PC-3 (cell line): ENCODE measurements around the gene CCBE1. TPM values are rescaled to one million over a fixed set of nuclear protein-coding genes. Genes with fewer than 3 reads are reported as not detected.

Experiments
- ATAC-seq: fragments of 200-7000 bp; cut with Tn5 transposase; 2 replicates; pipeline ENCODE4 v1.9.1; 2020; ENCODE audit warnings: mild to moderate bottlenecking, moderate library complexity
- BruUV-seq: library from RNA; stranded (reverse); fragments of 400-500 nt; replicated peaks from 2 replicates; lab custom pipeline; 2021; lab: Mats Ljungman, UMichigan
- CTCF ChIA-PET: fragments of 300-600 bp; sonication (Branson Sonifier 250); formaldehyde crosslinking; loops from one replicate; lab custom pipeline; 2022; ENCODE audit warnings: antibody characterized with exemption; lab: Charles Lee
- POLR2A ChIA-PET: fragments of 300-600 bp; sonication (Branson Sonifier 250); formaldehyde crosslinking; loops from one replicate; lab custom pipeline; 2022; ENCODE audit warnings: antibody characterized with exemption; ENCODE audit not compliant: unreplicated experiment; lab: Charles Lee
- DNase-seq: peaks from one replicate; pipeline ENCODE4 v3.0.0-alpha.2; 2015
- H2AFZ ChIP-seq: fragments of 300-600 bp; sonication (generic); 2 replicates; pipeline ENCODE4 v1.6.0; 2016; ENCODE audit warnings: antibody characterized with exemption, low read length
- H3F3A ChIP-seq: fragments of 300-600 bp; sonication (generic); one replicate; pipeline ENCODE4 v1.6.0; 2017; ENCODE audit warnings: antibody characterized with exemption, low read length, control low read depth, mild to moderate bottlenecking; ENCODE audit not compliant: unreplicated experiment
- H3K27ac ChIP-seq: fragments of 300-600 bp; sonication (generic); 2 replicates; pipeline ENCODE4 v1.5.1; 2016; ENCODE audit warnings: mild to moderate bottlenecking, low read length
- H3K27me3 ChIP-seq: fragments of 300-600 bp; sonication (generic); 2 replicates; pipeline ENCODE4 v1.6.1; 2016; ENCODE audit warnings: low read length, mixed read lengths
- H3K36me3 ChIP-seq: fragments of 300-600 bp; sonication (generic); 2 replicates; pipeline ENCODE4 v1.6.1; 2016; ENCODE audit warnings: low read depth, mixed run types, low read length, mixed read lengths
- H3K4me1 ChIP-seq: fragments of 300-600 bp; sonication (generic); 2 replicates; pipeline ENCODE4 v1.5.1; 2016; ENCODE audit warnings: low read length; ENCODE audit not compliant: insufficient read depth
- H3K4me2 ChIP-seq: fragments of 300-600 bp; sonication (generic); 2 replicates; pipeline ENCODE4 v1.6.0; 2016; ENCODE audit warnings: low read length
- H3K4me3 ChIP-seq: fragments of 300-600 bp; sonication (generic); 2 replicates; pipeline ENCODE4 v1.5.1; 2016; ENCODE audit warnings: mild to moderate bottlenecking, low read length, mixed read lengths
- H3K79me2 ChIP-seq: fragments of 300-600 bp; sonication (generic); 2 replicates; pipeline ENCODE4 v1.6.1; 2017; ENCODE audit warnings: low read length, mixed read lengths
- H3K9ac ChIP-seq: fragments of 300-600 bp; sonication (generic); 2 replicates; pipeline ENCODE4 v1.6.0; 2016; ENCODE audit warnings: mild to moderate bottlenecking, low read length
- H3K9me2 ChIP-seq: fragments of 300-600 bp; sonication (generic); replicated peaks from 2 replicates; pipeline ENCODE4 v1.6.1; 2016; ENCODE audit warnings: mixed run types, low read length, mixed read lengths
- H3K9me3 ChIP-seq: fragments of 300-600 bp; sonication (generic); 2 replicates; pipeline ENCODE4 v1.6.1; 2016; ENCODE audit warnings: low read length, mixed read lengths
- H4K20me1 ChIP-seq: fragments of 300-600 bp; sonication (generic); 2 replicates; pipeline ENCODE4 v1.6.1; 2016; ENCODE audit warnings: low read length, mixed read lengths
- CTCF ChIP-seq: fragments of 300-600 bp; sonication (generic); conservative IDR thresholded peaks from 2 replicates; pipeline ENCODE4 v1.5.1; 2017; ENCODE audit warnings: antibody characterized with exemption, low read depth, mild to moderate bottlenecking, low read length
- EZH2 ChIP-seq: fragments of 300-600 bp; sonication (generic); IDR thresholded peaks from one replicate; pipeline ENCODE4 v1.6.1; 2017; ENCODE audit warnings: antibody characterized with exemption, mild to moderate bottlenecking, low read length; ENCODE audit not compliant: unreplicated experiment
- EZH2phosphoT487 ChIP-seq: fragments of 300-600 bp; sonication (generic); IDR thresholded peaks from 2 replicates; pipeline ENCODE4 v1.6.1; 2018; ENCODE audit warnings: mild to moderate bottlenecking, antibody characterized with exemption, low read length, borderline replicate concordance
- intact Hi-C: fragments of 100-400 bp; cut with micrococcal nuclease; formaldehyde crosslinking; loops from 2 replicates; pipeline ENCODE4 v1.9.0; 2023
- total RNA-seq: library from RNA; depleted of rRNA; stranded (reverse); fragments of >200 nt; gene quantifications from 2 replicates; pipeline ENCODE4 v1.2.3, GENCODE V29; 2014

The CCBE1 gene
- total RNA-seq, 1 experiment from 2014 or later: 13.9 TPM

- POLR2A ChIA-PET: no interaction called here
- H3K36me3 ChIP-seq: no peaks in the 10 kb centered on the region
These were observed 127.0 kb downstream of the CCBE1 start for GRCh38 chr18:59570101-59570775.

GRCh38 chr18:59569390-59569791 lies 127.8 kb downstream of the CCBE1 start:
- ATAC-seq (no peak), DNase-seq (no peak)
- Histone ChIP-seq H3K4me3 (no peak overlapping the region), H3K4me2 (no peak overlapping the region), H4K20me1 (no peaks in the 10 kb centered on the region), H3K79me2 (no peaks in the 10 kb centered on the region), H3K36me3 (no peaks in the 10 kb centered on the region), H3K9ac (no peak overlapping the region), H3K4me1 (no peaks in the 10 kb centered on the region), H3K27ac (no peak overlapping the region), H3F3A (no peaks in the 10 kb centered on the region), H2AFZ (no peak overlapping the region), H3K27me3 (no peaks in the 10 kb centered on the region), H3K9me2 (no peaks in the 10 kb centered on the region), H3K9me3 (no peaks in the 10 kb centered on the region)
- no TSS peak for BruUV-seq
- intact Hi-C loops: no loop called here
- POLR2A ChIA-PET: no interaction called here
- TF ChIP-seq EZH2: no peak
- TF ChIP-seq EZH2phosphoT487: no peak
- no peak for TF ChIP-seq CTCF
- CTCF ChIA-PET: no interaction called here

More at GRCh38 chr18:59570101-59570775, 127.0 kb downstream of the CCBE1 start:
- TF ChIP-seq CTCF: no peak
- no peak for TF ChIP-seq EZH2
- no peak for TF ChIP-seq EZH2phosphoT487
- BruUV-seq: no TSS peak
- H3K27me3 ChIP-seq: no peaks in the 10 kb centered on the region
- no peak overlapping the region for H2AFZ ChIP-seq
- no peaks in the 10 kb centered on the region for H3K9me2 ChIP-seq
- H3K9ac ChIP-seq: no peak overlapping the region
- DNase-seq (no peak), ATAC-seq (no peak)
- CTCF ChIA-PET: no interaction called here
- no peak overlapping the region for H3K27ac ChIP-seq
- H3K9me3 ChIP-seq: no peaks in the 10 kb centered on the region
- intact Hi-C loops: no loop called here
- no peak overlapping the region for H3K4me2 ChIP-seq
- H3K4me1 ChIP-seq: no peaks in the 10 kb centered on the region
- no peaks in the 10 kb centered on the region for H4K20me1 ChIP-seq
- no peak overlapping the region for H3K4me3 ChIP-seq
- H3F3A ChIP-seq: no peaks in the 10 kb centered on the region
- H3K79me2 ChIP-seq: no peaks in the 10 kb centered on the region

GRCh38 chr18:59567431-59567830 lies 129.8 kb downstream of the CCBE1 start:
- ATAC-seq (no peak), DNase-seq (no peak)
- no peaks in the 10 kb centered on the region for H3K4me1 ChIP-seq
- H2AFZ ChIP-seq: no peak overlapping the region
- no peaks in the 10 kb centered on the region for H4K20me1 ChIP-seq
- no TSS peak for BruUV-seq
- H3K9me2 ChIP-seq: no peaks in the 10 kb centered on the region
- no peaks in the 10 kb centered on the region for H3K27me3 ChIP-seq
- TF ChIP-seq EZH2phosphoT487 (no peak), CTCF (no peak), EZH2 (no peak)
- POLR2A ChIA-PET: no interaction called here
- no peaks in the 10 kb centered on the region for H3F3A ChIP-seq
- H3K9ac ChIP-seq: no peak overlapping the region
- CTCF ChIA-PET: no interaction called here
- H3K36me3 ChIP-seq: no peaks in the 10 kb centered on the region
- intact Hi-C loops: no loop called here
- no peak overlapping the region for H3K4me2 ChIP-seq
- no peak overlapping the region for H3K27ac ChIP-seq
- H3K79me2 ChIP-seq: peaks cover 5% of the 10 kb centered on the region; the same call in 1 of the 2 replicates
- no peaks in the 10 kb centered on the region for H3K9me3 ChIP-seq
- H3K4me3 ChIP-seq: no peak overlapping the region
